ENCODE measurements around the gene KRI1.
"Not testable (repeated sequence)": the region's sequence is repeated elsewhere in the genome, so short reads cannot be mapped to it uniquely, and the experiment has no call there.

Gene KRI1

GRCh38 chr19:10548746-10549276, 17.0 kb downstream of the KRI1 start:
- DNase-seq = no peak

GRCh38 chr19:10546817-10547216, 19.0 kb downstream of the KRI1 start:
- no peak for DNase-seq

- no peak for DNase-seq
Observed at GRCh38 chr19:10544753-10545251, 21.0 kb downstream of the KRI1 start.

GRCh38 chr19:10544242-10544752, 21.5 kb downstream of the KRI1 start:
- DNase-seq = peak; percentile 56

GRCh38 chr19:10543420-10544241, 22.2 kb downstream of the KRI1 start, which contains the start of gene ATG4D:
ATG4D (plus strand) TSS chr19:10543904; CDS start chr19:10544091, 187 bp downstream.
- DNase-seq = peak; percentile 96

- DNase-seq = peak; percentile 84
Observed at GRCh38 chr19:10543059-10543419, 22.8 kb downstream of the KRI1 start.

- not testable (repeated sequence) for DNase-seq
Observed at GRCh38 chr19:10539016-10539415, 26.8 kb downstream of the KRI1 start.

- DNase-seq = no peak
Observed at GRCh38 chr19:10538204-10538983, 27.4 kb downstream of the KRI1 start.

GRCh38 chr19:10537668-10538067, 28.1 kb downstream of the KRI1 start:
- DNase-seq = no peak

GRCh38 chr19:10535613-10536012, 30.2 kb downstream of the KRI1 start:
- no peak for DNase-seq

GRCh38 chr19:10533646-10534386, 32.0 kb downstream of the KRI1 start:
- DNase-seq = no peak

GRCh38 chr19:10532457-10532856, 33.4 kb downstream of the KRI1 start:
- no peak for DNase-seq

- DNase-seq = not testable (repeated sequence)
Observed at GRCh38 chr19:10526887-10527286, 38.9 kb downstream of the KRI1 start.

- no peak for DNase-seq
Observed at GRCh38 chr19:10525636-10526035, 40.2 kb downstream of the KRI1 start.

GRCh38 chr19:10523135-10523636, 42.6 kb downstream of the KRI1 start:
- DNase-seq = no peak

- no peak for DNase-seq
Observed at GRCh38 chr19:10521461-10522171, 44.2 kb downstream of the KRI1 start.

- DNase-seq = peak; percentile 39
Observed at GRCh38 chr19:10520652-10521318, 45.0 kb downstream of the KRI1 start.

GRCh38 chr19:10519421-10519820, 46.4 kb downstream of the KRI1 start:
- no peak for DNase-seq

- DNase-seq = no peak
Observed at GRCh38 chr19:10518444-10519361, 47.1 kb downstream of the KRI1 start.

Data from DMS53 (cell line).